Epithelial cell of proximal tubule (primary cell): Measurements from ENCODE around the gene CUL7. TPM values are rescaled to one million over a fixed set of nuclear protein-coding genes. Genes with fewer than 3 reads are reported as not detected.

ENCODE experiments used
- DNase-seq: peaks from one replicate; pipeline ENCODE4 v3.0.0-alpha.2; 2011; ENCODE audit warnings: low read depth
- H3K4me3 ChIP-seq: 2 replicates; pipeline ENCODE4 v1.5.1; 2011; ENCODE audit warnings: low read depth, mild to moderate bottlenecking, low read length
- CTCF ChIP-seq: conservative IDR thresholded peaks from 2 replicates; pipeline ENCODE4 v1.5.1; 2012; ENCODE audit warnings: low read depth, mild to moderate bottlenecking, low read length
- total RNA-seq: library from RNA; depleted of rRNA; stranded (reverse); fragments of >200 nt; gene quantifications from 2 replicates; pipeline ENCODE4 v1.2.3, GENCODE V29; 2015

The CUL7 gene
- total RNA-seq, 1 donor from 2014 or later = 20.5 TPM

DNA sequence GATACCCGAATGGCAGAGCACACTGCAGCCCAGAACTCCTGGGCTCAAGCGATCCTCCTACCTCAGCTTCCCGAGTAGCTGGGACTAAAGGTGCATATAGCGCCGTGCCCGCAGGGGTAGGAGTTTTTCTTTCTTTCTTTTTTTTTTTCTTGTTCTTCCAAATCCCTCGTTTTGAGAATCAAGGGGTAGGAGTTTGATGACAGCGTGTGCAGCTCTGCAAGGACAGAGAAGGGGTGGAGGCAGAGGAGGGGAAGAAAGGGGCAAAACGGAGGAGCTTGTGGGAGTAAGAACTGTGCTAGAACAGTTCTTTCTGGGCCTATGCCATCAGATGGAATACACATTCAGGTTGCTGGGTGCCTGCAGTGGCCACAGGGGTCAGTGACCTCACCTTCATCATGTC, 16.9 kb downstream of the CUL7 start:
- no peak overlapping the region for H3K4me3 ChIP-seq
- DNase-seq = no peak
- no peak for TF ChIP-seq CTCF

- no peak for TF ChIP-seq CTCF
- no peak for DNase-seq
- no peak overlapping the region for H3K4me3 ChIP-seq
Observed at GRCh38 chr6:43035495-43036194, 18.0 kb downstream of the CUL7 start.

- no peak for DNase-seq
- no peak for TF ChIP-seq CTCF
- H3K4me3 ChIP-seq = no peak overlapping the region
Observed at GRCh38 chr6:43034190-43034525, 19.5 kb downstream of the CUL7 start.

GRCh38 chr6:43033496-43034189, 20.0 kb downstream of the CUL7 start:
- H3K4me3 ChIP-seq = no peak overlapping the region
- no peak for TF ChIP-seq CTCF

GRCh38 chr6:43032326-43032725, 21.3 kb downstream of the CUL7 start:
- no peak for TF ChIP-seq CTCF
- no peak for DNase-seq
- no peak overlapping the region for H3K4me3 ChIP-seq

More at GRCh38 chr6:43033496-43034189, 20.0 kb downstream of the CUL7 start:
- DNase-seq = no peak

GRCh38 chr6:43029120-43029519, 24.5 kb downstream of the CUL7 start:
- H3K4me3 ChIP-seq = no peak overlapping the region
- no peak for TF ChIP-seq CTCF
- DNase-seq = no peak

GRCh38 chr6:43026365-43026764, 27.3 kb downstream of the CUL7 start:
- no peak overlapping the region for H3K4me3 ChIP-seq
- no peak for DNase-seq
- no peak for TF ChIP-seq CTCF
